HepG2 (cell line): ENCODE data around the gene OTUD4. TPM values are rescaled to one million over a fixed set of nuclear protein-coding genes. Genes with fewer than 3 reads are reported as not detected.

Source experiments
- ARNTL ChIP-seq: sonication (generic); formaldehyde crosslinking; IDR thresholded peaks from 2 replicates; pipeline ENCODE4 v1.4.0; 2020; ENCODE audit warnings: mild to moderate bottlenecking, missing genetic modification reagents
- BRD4 ChIP-seq: sonication (generic); formaldehyde crosslinking; IDR thresholded peaks from 2 replicates; pipeline ENCODE4 v1.4.0; 2020; ENCODE audit warnings: missing genetic modification reagents
- CCDC6 ChIP-seq: sonication (generic); formaldehyde crosslinking; IDR thresholded peaks from 2 replicates; pipeline ENCODE4 v1.8.1; 2022; ENCODE audit warnings: mild to moderate bottlenecking, missing genetic modification reagents, moderate library complexity
- CHD4 ChIP-seq: fragments of 200-600 bp; sonication (generic); IDR thresholded peaks from 2 replicates; pipeline ENCODE4 v1.7.0; 2017; ENCODE audit warnings: mild to moderate bottlenecking, low read length, borderline replicate concordance
- GPBP1L1 ChIP-seq: sonication (generic); formaldehyde crosslinking; IDR thresholded peaks from 2 replicates; pipeline ENCODE4 v1.5.0; 2020; ENCODE audit warnings: mild to moderate bottlenecking, missing genetic modification reagents
- GRHL1 ChIP-seq: sonication (generic); formaldehyde crosslinking; conservative IDR thresholded peaks from 2 replicates; pipeline ENCODE4 v1.8.0; 2022; ENCODE audit warnings: missing genetic modification reagents
- GTF3A ChIP-seq: sonication (generic); formaldehyde crosslinking; conservative IDR thresholded peaks from 2 replicates; pipeline ENCODE4 v1.4.0; 2020; ENCODE audit warnings: mild to moderate bottlenecking, missing genetic modification reagents
- HMGA1 ChIP-seq: sonication (generic); formaldehyde crosslinking; conservative IDR thresholded peaks from 2 replicates; pipeline ENCODE4 v1.4.0; 2020; ENCODE audit warnings: missing genetic modification reagents
- MBD4 ChIP-seq: IDR thresholded peaks from 2 replicates; pipeline ENCODE4 v1.6.1; 2012; ENCODE audit warnings: low read length, inconsistent platforms, borderline replicate concordance
- NCOA1 ChIP-seq: sonication (generic); formaldehyde crosslinking; IDR thresholded peaks from 2 replicates; pipeline ENCODE4 v1.9.0; 2021; ENCODE audit warnings: missing genetic modification reagents
- NFYC ChIP-seq: IDR thresholded peaks from 2 replicates; pipeline ENCODE4 v1.6.1; 2016; ENCODE audit warnings: missing genetic modification reagents, missing compliant biosample characterization
- NR1H2 ChIP-seq: sonication (generic); formaldehyde crosslinking; IDR thresholded peaks from 2 replicates; pipeline ENCODE4 v1.8.1; 2022; ENCODE audit warnings: low read depth, missing genetic modification reagents, borderline replicate concordance
- PCBP2 ChIP-seq: fragments of 200-400 bp; formaldehyde crosslinking; optimal IDR thresholded peaks from 2 replicates; pipeline ENCODE3; 2018; ENCODE audit warnings: low read length, low read depth; ENCODE audit not compliant: poor library complexity, severe bottlenecking
- SALL2 ChIP-seq: sonication (generic); formaldehyde crosslinking; IDR thresholded peaks from 2 replicates; pipeline ENCODE4 v1.8.1; 2023; ENCODE audit warnings: mild to moderate bottlenecking, missing genetic modification reagents, inconsistent platforms
- TERF1 ChIP-seq: sonication (generic); formaldehyde crosslinking; IDR thresholded peaks from 2 replicates; pipeline ENCODE4 v1.8.0; 2022; ENCODE audit warnings: mild to moderate bottlenecking, missing genetic modification reagents, moderate library complexity
- ZNF256 ChIP-seq: sonication (generic); formaldehyde crosslinking; conservative IDR thresholded peaks from 2 replicates; pipeline ENCODE4 v1.4.0; 2020; ENCODE audit warnings: missing genetic modification reagents
- ZNF263 ChIP-seq: sonication (generic); formaldehyde crosslinking; IDR thresholded peaks from 2 replicates; pipeline ENCODE4 v1.4.0; 2020; ENCODE audit warnings: missing genetic modification reagents
- ZNF382 ChIP-seq: sonication (generic); formaldehyde crosslinking; IDR thresholded peaks from 2 replicates; pipeline ENCODE4 v1.5.0; 2020; ENCODE audit warnings: missing genetic modification reagents, mild to moderate bottlenecking, borderline replicate concordance
- ZNF441 ChIP-seq: sonication (generic); formaldehyde crosslinking; IDR thresholded peaks from 2 replicates; pipeline ENCODE4 v1.7.0; 2021; ENCODE audit warnings: missing genetic modification reagents, borderline replicate concordance
- ZNF547 ChIP-seq: sonication (generic); formaldehyde crosslinking; IDR thresholded peaks from 2 replicates; pipeline ENCODE4 v1.5.1; 2020; ENCODE audit warnings: mild to moderate bottlenecking, missing genetic modification reagents
- ZNF550 ChIP-seq: sonication (generic); formaldehyde crosslinking; IDR thresholded peaks from 2 replicates; pipeline ENCODE4 v1.4.0; 2020; ENCODE audit warnings: mild to moderate bottlenecking, missing genetic modification reagents, borderline replicate concordance
- ZNF724P ChIP-seq: sonication (generic); formaldehyde crosslinking; IDR thresholded peaks from 2 replicates; pipeline ENCODE4 v1.8.0; 2022; ENCODE audit warnings: missing genetic modification reagents, borderline replicate concordance
- ZNF746 ChIP-seq: sonication (generic); formaldehyde crosslinking; IDR thresholded peaks from 2 replicates; pipeline ENCODE4 v1.8.0; 2022; ENCODE audit warnings: mild to moderate bottlenecking, missing genetic modification reagents
- ZNF841 ChIP-seq: sonication (generic); formaldehyde crosslinking; IDR thresholded peaks from 2 replicates; pipeline ENCODE4 v1.8.1; 2023; ENCODE audit warnings: missing genetic modification reagents, borderline replicate concordance
- ZSCAN12 ChIP-seq: sonication (generic); formaldehyde crosslinking; IDR thresholded peaks from 2 replicates; pipeline ENCODE4 v1.9.0; 2021; ENCODE audit warnings: mild to moderate bottlenecking, missing genetic modification reagents
- polyA plus RNA-seq, 8 experiments: library from polyadenylated mRNA; depleted of rRNA in 3 of 8; stranded (reverse) in 7 of 8; unstranded in 1 of 8; fragments of >200 nt; fragmentation: Illumina TruSeq in 4 of 8; extraction: Trizol in 4 of 8; gene quantifications; 2 replicates each; pipeline versions ENCODE4 v1.2.1 to v1.2.3, GENCODE V29; 2011 to 2016; ENCODE audit warnings: low read depth in 4 of 8, missing spikeins in 1 of 8, mixed read lengths in 1 of 8; ENCODE audit not compliant: insufficient read depth in 1 of 8
- total RNA-seq, 5 experiments: library from RNA; depleted of rRNA; stranded (reverse); fragments of >200 nt; fragmentation: Illumina TruSeq; extraction: Trizol; gene quantifications; 2 replicates each; pipeline ENCODE4 v1.2.3, GENCODE V29; 2016; ENCODE audit warnings: low read depth in 1 of 5
- TF ChIP-seq, protein P1 (sequence below): sonication (generic); formaldehyde crosslinking; IDR thresholded peaks from 2 replicates; pipeline ENCODE4 v1.8.1; 2023; ENCODE audit warnings: mild to moderate bottlenecking, missing genetic modification reagents, borderline replicate concordance

OTUD4 gene
- total and polyA plus RNA-seq, 2 of the 13 experiments (the other 11 are each of a cell fraction or from before 2014, with no cell fraction given) = 16.1 to 18.0 TPM

- TF ChIP-seq MBD4 (no peak), ZNF746 (CRISPR knock-in tag) (peak; percentile 73), ZNF382 (no peak), ZNF550 (CRISPR knock-in tag) (peak; percentile 92), SALL2 (peak; percentile 61; the same call in 1 of the 2 replicates), PCBP2 (no peak), NFYC (CRISPR knock-in tag) (peak; percentile 52; the same call in 1 of the 2 replicates), ARNTL (CRISPR knock-in tag) (peak; percentile 72; the same call in 1 of the 2 replicates), GPBP1L1 (no peak), ZNF441 (CRISPR knock-in tag) (no peak), GTF3A (CRISPR knock-in tag) (peak; percentile 72; the same call in 1 of the 2 replicates), ZNF256 (CRISPR knock-in tag) (peak; percentile 76; the same call in 1 of the 2 replicates), TERF1 (CRISPR knock-in tag) (no peak), ZNF841 (no peak), GRHL1 (CRISPR knock-in tag) (no peak), NCOA1 (CRISPR knock-in tag) (peak; percentile 75; the same call in 1 of the 2 replicates), ZNF263 (peak; percentile 23; the same call in 1 of the 2 replicates), ZSCAN12 (CRISPR knock-in tag) (no peak), BRD4 (CRISPR knock-in tag) (peak; percentile 74; the same call in 1 of the 2 replicates), NR1H2 (CRISPR knock-in tag) (peak; percentile 61; the same call in 1 of the 2 replicates), CHD4 (no peak), CCDC6 (no peak), ZNF547 (peak; percentile 93), ZNF724P (CRISPR knock-in tag) (peak; percentile 55; the same call in 1 of the 2 replicates), HMGA1 (CRISPR knock-in tag) (no peak)
- TF ChIP-seq, protein P1, sequence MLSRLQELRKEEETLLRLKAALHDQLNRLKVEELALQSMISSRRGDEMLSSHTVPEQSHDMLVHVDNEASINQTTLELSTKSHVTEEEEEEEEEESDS = peak; percentile 59; the same call in 1 of the 2 replicates
These were observed 82.3 kb downstream of the OTUD4 start, which contains the start of the genes ABCE1 and ANAPC10 (continued) for GRCh38 chr4:145097821-145098674.
